B cell (primary cell): ENCODE data around the gene MSN. TPM values are rescaled to one million over a fixed set of nuclear protein-coding genes. Genes with fewer than 3 reads are reported as not detected.

Source experiments
- ATAC-seq: fragments of 200-7000 bp; cut with Tn5 transposase; one replicate; pipeline ENCODE4 v1.10.0; 2021; ENCODE audit warnings: low read depth, mild to moderate bottlenecking, moderate number of reproducible peaks, moderate library complexity
- CTCF ChIA-PET: fragments of 350-600 bp; sonication (Branson Sonifier 250); formaldehyde crosslinking; loops from one replicate; lab custom pipeline; 2021; ENCODE audit warnings: antibody characterized with exemption, inconsistent platforms; lab: Charles Lee
- POLR2A ChIA-PET: fragments of 350-600 bp; sonication (Branson Sonifier 250); formaldehyde crosslinking; loops from one replicate; lab custom pipeline; 2021; ENCODE audit warnings: antibody characterized with exemption; lab: Charles Lee
- DNase-seq: peaks from one replicate; pipeline ENCODE4 v3.0.0; 2013
- H2AFZ ChIP-seq: 2 replicates; pipeline ENCODE4 v1.6.1; 2012; ENCODE audit warnings: mild to moderate bottlenecking, low read depth, low read length; ENCODE audit not compliant: insufficient read depth, poor library complexity, severe bottlenecking
- H3K27ac ChIP-seq, 2 donors: 1 replicate in 1 of 2; 2 replicates in 1 of 2; pipeline ENCODE4 v1.5.1; 2012 to 2013; ENCODE audit warnings: low read length in 2 of 2, mild to moderate bottlenecking in 2 of 2, moderate library complexity in 1 of 2
- H3K27me3 ChIP-seq, 4 experiments: fragments of 200-600 bp in 1 of 4; sonication (generic) in 1 of 4; replicated peaks in 1 of 4; 1 replicate in 2 of 4; 2 replicates in 2 of 4; pipeline versions ENCODE4 v1.6.1 to v1.7.0; 2013 to 2016; ENCODE audit warnings: low read length in 3 of 4, mild to moderate bottlenecking in 2 of 4, mixed read lengths in 1 of 4, moderate library complexity in 1 of 4; ENCODE audit not compliant: insufficient read depth in 4 of 4, control insufficient read depth in 3 of 4; ENCODE audit errors: control extremely low read depth in 1 of 4
- H3K36me3 ChIP-seq, 2 experiments: replicated peaks in 1 of 2; 1 replicate in 1 of 2; 2 replicates in 1 of 2; pipeline versions ENCODE4 v1.6.1 to v1.7.1; 2013; ENCODE audit warnings: low read length in 1 of 2; ENCODE audit not compliant: insufficient read depth in 2 of 2, control insufficient read depth in 1 of 2; ENCODE audit errors: control extremely low read depth in 1 of 2, extremely low read depth in 1 of 2
- H3K4me1 ChIP-seq, 2 donors: fragments of 200-600 bp in 1 of 2; sonication (generic) in 1 of 2; 1 replicate in 1 of 2; 2 replicates in 1 of 2; pipeline versions ENCODE4 v1.5.1 to v1.6.1; 2013 to 2017; ENCODE audit warnings: low read length in 2 of 2; ENCODE audit not compliant: control insufficient read depth in 2 of 2, insufficient read depth in 2 of 2
- H3K4me2 ChIP-seq: replicated peaks from 2 replicates; pipeline ENCODE3; 2012; ENCODE audit warnings: mild to moderate bottlenecking, low read depth, low read length; ENCODE audit not compliant: poor library complexity, severe bottlenecking
- H3K4me3 ChIP-seq, 5 experiments: fragments of 200-600 bp in 1 of 5; sonication (generic) in 1 of 5; 1 replicate in 3 of 5; 2 replicates in 2 of 5; pipeline versions ENCODE4 v1.5.1 to v1.7.0; 2011 to 2016; ENCODE audit warnings: low read length in 4 of 5, mild to moderate bottlenecking in 4 of 5, low read depth in 2 of 5, control low read depth in 1 of 5, moderate library complexity in 1 of 5; ENCODE audit not compliant: insufficient read depth in 1 of 5; ENCODE audit errors: control extremely low read depth in 1 of 5, extremely low read depth in 1 of 5
- H3K79me2 ChIP-seq: fragments of 200-600 bp; sonication (generic); one replicate; pipeline ENCODE4 v1.6.0; 2016; ENCODE audit warnings: low read length; ENCODE audit not compliant: control insufficient read depth, insufficient read depth
- H3K9ac ChIP-seq: fragments of 200-600 bp; sonication (generic); 2 replicates; pipeline ENCODE4 v1.6.1; 2017; ENCODE audit warnings: mild to moderate bottlenecking, low read length, moderate library complexity
- H3K9me3 ChIP-seq, 3 donors: one replicate each; pipeline versions ENCODE4 v1.6.1 to v1.7.1; 2013; ENCODE audit warnings: low read length in 2 of 3; ENCODE audit not compliant: control insufficient read depth in 2 of 3, insufficient read depth in 1 of 3; ENCODE audit errors: control extremely low read depth in 1 of 3
- H4K20me1 ChIP-seq: 2 replicates; pipeline ENCODE4 v1.6.0; 2012; ENCODE audit warnings: mild to moderate bottlenecking, low read length; ENCODE audit not compliant: insufficient read depth, control insufficient read depth, poor library complexity, severe bottlenecking
- H3K27ac Mint-ChIP-seq: one replicate; pipeline ENCODE4 v1.8.0; 2021; ENCODE audit warnings: mixed read lengths
- H3K27me3 Mint-ChIP-seq: one replicate; pipeline ENCODE4 v1.8.0; 2021; ENCODE audit warnings: mixed read lengths
- H3K4me1 Mint-ChIP-seq: one replicate; pipeline ENCODE4 v1.8.0; 2021; ENCODE audit warnings: mixed read lengths
- H3K4me3 Mint-ChIP-seq: one replicate; pipeline ENCODE4 v1.8.0; 2021; ENCODE audit warnings: mixed read lengths
- H3K9me3 Mint-ChIP-seq: one replicate; pipeline ENCODE4 v1.8.0; 2022; ENCODE audit warnings: mixed read lengths; ENCODE audit not compliant: insufficient read depth
- CTCF ChIP-seq: fragments of 200-600 bp; IDR thresholded peaks from one replicate; pipeline ENCODE4 v1.8.0; 2022; ENCODE audit warnings: antibody characterized with exemption, mild to moderate bottlenecking
- EZH2 ChIP-seq: IDR thresholded peaks from 2 replicates; pipeline ENCODE4 v1.6.1; 2012; ENCODE audit warnings: borderline replicate concordance, low read depth, mild to moderate bottlenecking, moderate library complexity, low read length; ENCODE audit not compliant: insufficient read depth, poor library complexity, severe bottlenecking
- WGBS: methylation state at CpG from one replicate; pipeline ENCODE4 v1.1.5; 2013; ENCODE audit warnings: missing lambda C conversion rate; ENCODE audit not compliant: insufficient coverage; 5-methylcytosine and 5-hydroxymethylcytosine counted together
- intact Hi-C: fragments of 100-400 bp; cut with micrococcal nuclease; formaldehyde crosslinking; loops from one replicate; pipeline ENCODE4 v1.10.0; 2022
- polyA plus RNA-seq: library from polyadenylated mRNA; depleted of rRNA; stranded (reverse); fragments of >200 nt; gene quantifications from 2 replicates; pipeline ENCODE4 v1.2.3, GENCODE V29; 2012
- total RNA-seq, 2 donors: library from RNA; stranded (reverse); fragments of 120-200 nt in 1 of 2; gene quantifications; 1 replicate in 1 of 2; 2 replicates in 1 of 2; pipeline versions ENCODE4 v1.2.3 to v1.2.4, GENCODE V29; 2013 to 2022

The MSN gene
- total and polyA plus RNA-seq, 2 donors (not counting 1 experiment from before 2014, with no cell fraction given) = 181 to 414 TPM

- Mint-ChIP-seq H3K9me3 (no peaks in the 10 kb centered on the region), H3K4me1 (peaks cover 87% of the 10 kb centered on the region), H3K27ac (peak overlapping the region; percentile 74), H3K27me3 (no peaks in the 10 kb centered on the region), H3K4me3 (peak overlapping the region; percentile 52)
- Histone ChIP-seq H2AFZ (no peak overlapping the region), H4K20me1 (peaks cover 38% of the 10 kb centered on the region), H3K4me2 (peak overlapping the region; percentile 33), H3K27ac (peak overlapping the region; percentile 34 to 83), H3K9ac (no peak overlapping the region), H3K79me2 (peaks cover 99% of the 10 kb centered on the region), H3K27me3 (no peaks in the 10 kb centered on the region), H3K4me1 (peaks cover 92 to 93% of the 10 kb centered on the region in 2 donors), H3K36me3 (peaks cover 0 to 6% of the 10 kb centered on the region in 2 experiments), H3K4me3 (no peak overlapping the region), H3K9me3 (no peaks in the 10 kb centered on the region)
- ChIA-PET POLR2A (interaction anchor here (0.7 to 1.3 kb wide), 2 partner anchors 18 to 87 kb away, joined by 3 to 4 read pairs; no protein-coding TSS in a partner anchor), CTCF (interaction anchor here (0.8 to 0.9 kb wide), 2 partner anchors 13 to 84 kb away, joined by 3 to 4 read pairs; no protein-coding TSS in a partner anchor)
- intact Hi-C loops = no loop called here
- ATAC-seq (no peak), DNase-seq (no peak)
- TF ChIP-seq CTCF (no peak), EZH2 (no peak)
These were observed 18.8 kb downstream of the MSN start for GRCh38 chrX:65686236-65686635.

- Mint-ChIP-seq H3K4me1 (peaks cover 86% of the 10 kb centered on the region), H3K27me3 (no peaks in the 10 kb centered on the region), H3K27ac (peak overlapping the region; percentile 83), H3K9me3 (no peaks in the 10 kb centered on the region), H3K4me3 (peak overlapping the region; percentile 74)
- peak overlapping the region; percentile 36 to 83 for H3K27ac ChIP-seq
- H3K4me3 ChIP-seq = peak overlapping the region in 1 of 5 experiments; percentile 1
- H3K4me1 ChIP-seq = peaks cover 92 to 93% of the 10 kb centered on the region in 2 donors
- POLR2A ChIA-PET = interaction anchor here (1.3 kb wide), 1 partner anchor 19 kb away, joined by 4 read pairs; no protein-coding TSS in a partner anchor
- ATAC-seq (no peak), DNase-seq (no peak)
- H4K20me1 ChIP-seq = peaks cover 26% of the 10 kb centered on the region
- no peaks in the 10 kb centered on the region for H3K9me3 ChIP-seq
- TF ChIP-seq EZH2 = no peak
- TF ChIP-seq CTCF = no peak
- intact Hi-C loops = no loop called here
- peak overlapping the region; percentile 33 for H3K9ac ChIP-seq
- H3K36me3 ChIP-seq = peaks cover 0 to 6% of the 10 kb centered on the region in 2 experiments
- H3K4me2 ChIP-seq = peak overlapping the region; percentile 50
- WGBS = no CpG with 5 or more reads among the region's 3 CpGs
- CTCF ChIA-PET = interaction anchor here (0.6 to 1.1 kb wide), 2 partner anchors 10 to 75 kb away, joined by 3 read pairs; no protein-coding TSS in a partner anchor
- no peaks in the 10 kb centered on the region for H3K27me3 ChIP-seq
- H2AFZ ChIP-seq = no peak overlapping the region
- peaks cover 99% of the 10 kb centered on the region for H3K79me2 ChIP-seq
These were observed 19.9 kb downstream of the MSN start for GRCh38 chrX:65687367-65687766.
